ENCODE data around the gene LEAP2. TPM values are rescaled to one million over a fixed set of nuclear protein-coding genes. Genes with fewer than 3 reads are reported as not detected.

Gene LEAP2
- total and polyA plus RNA-seq, 11 donors = 0.16 to 2.0 (median 0.91) TPM

DNA sequence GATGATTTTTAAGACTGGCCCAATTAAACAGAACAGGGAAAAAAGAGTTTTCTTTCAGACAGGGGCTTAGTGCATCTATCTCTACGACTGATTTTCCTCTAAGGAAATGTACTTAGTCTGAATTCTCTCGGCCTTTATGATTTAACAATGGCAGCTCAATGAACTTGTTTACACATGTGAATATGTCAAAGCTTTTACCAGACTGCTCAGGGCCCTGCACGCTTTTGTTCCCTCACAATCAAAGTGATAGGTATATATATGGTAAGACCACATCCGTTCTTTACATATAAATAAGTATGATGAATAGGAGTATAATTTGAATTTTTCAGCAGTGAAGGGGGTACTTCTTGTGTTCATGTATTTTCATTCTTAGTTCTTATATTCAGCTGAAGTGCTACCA lies 27.6 kb downstream of the LEAP2 start:
- 82 to 92% (median 88%) methylated on average over 4 of the region's 4 CpGs for WGBS, 4 donors
- ATAC-seq = no peak

DNA sequence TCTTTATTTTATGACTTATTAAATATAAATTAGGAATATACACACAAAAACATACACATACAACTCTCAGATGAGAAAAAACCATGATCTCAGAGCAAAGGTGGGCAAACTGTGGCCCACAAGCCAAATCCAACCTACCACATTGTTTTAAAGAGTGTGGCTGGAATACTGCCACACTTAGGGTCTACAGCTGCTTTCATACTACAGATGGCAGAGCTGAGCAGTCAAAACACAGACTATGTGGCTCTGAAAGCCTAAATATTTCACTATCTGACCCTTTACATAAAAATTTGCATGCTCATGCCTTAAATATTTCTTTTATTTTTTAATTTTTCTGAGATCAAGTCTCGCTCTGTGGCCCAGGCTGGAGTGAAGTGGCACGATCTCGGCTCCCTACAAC lies 28.3 kb downstream of the LEAP2 start:
- H3K4me3 ChIP-seq = no peak overlapping the region
- 96 to 100% (median 97%) methylated on average over 3 of the region's 3 CpGs for WGBS, 4 donors
- H3K27ac ChIP-seq = no peak overlapping the region
- TF ChIP-seq, protein P1, sequence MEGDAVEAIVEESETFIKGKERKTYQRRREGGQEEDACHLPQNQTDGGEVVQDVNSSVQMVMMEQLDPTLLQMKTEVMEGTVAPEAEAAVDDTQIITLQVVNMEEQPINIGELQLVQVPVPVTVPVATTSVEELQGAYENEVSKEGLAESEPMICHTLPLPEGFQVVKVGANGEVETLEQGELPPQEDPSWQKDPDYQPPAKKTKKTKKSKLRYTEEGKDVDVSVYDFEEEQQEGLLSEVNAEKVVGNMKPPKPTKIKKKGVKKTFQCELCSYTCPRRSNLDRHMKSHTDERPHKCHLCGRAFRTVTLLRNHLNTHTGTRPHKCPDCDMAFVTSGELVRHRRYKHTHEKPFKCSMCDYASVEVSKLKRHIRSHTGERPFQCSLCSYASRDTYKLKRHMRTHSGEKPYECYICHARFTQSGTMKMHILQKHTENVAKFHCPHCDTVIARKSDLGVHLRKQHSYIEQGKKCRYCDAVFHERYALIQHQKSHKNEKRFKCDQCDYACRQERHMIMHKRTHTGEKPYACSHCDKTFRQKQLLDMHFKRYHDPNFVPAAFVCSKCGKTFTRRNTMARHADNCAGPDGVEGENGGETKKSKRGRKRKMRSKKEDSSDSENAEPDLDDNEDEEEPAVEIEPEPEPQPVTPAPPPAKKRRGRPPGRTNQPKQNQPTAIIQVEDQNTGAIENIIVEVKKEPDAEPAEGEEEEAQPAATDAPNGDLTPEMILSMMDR (IDR thresholded peaks at IDR 0.05) = peak in 1 of 12 donors; percentile 12
- no peak for TF ChIP-seq POLR2A (IDR thresholded peaks at IDR 0.05)
- no peak for ATAC-seq
- no peak for DNase-seq
- H3K27me3 ChIP-seq = no peaks in the 10 kb centered on the region
- intact Hi-C loops (cut with DNase I) = no loop called here
- H3K36me3 ChIP-seq = peaks cover 0 to 76% (median 64%) of the 10 kb centered on the region in 9 donors
- H3K9me3 ChIP-seq = no peaks in the 10 kb centered on the region
- peaks cover 0 to 12% (median 0%) of the 10 kb centered on the region in 12 donors for H3K4me1 ChIP-seq

More for the DNA sequence above, 27.6 kb downstream of the LEAP2 start:
- DNase-seq = no peak
- Histone ChIP-seq H3K4me1 (peaks cover 0 to 15% (median 3%) of the 10 kb centered on the region in 12 donors), H3K9me3 (no peaks in the 10 kb centered on the region), H3K27me3 (no peaks in the 10 kb centered on the region), H3K4me3 (no peak overlapping the region), H3K27ac (no peak overlapping the region), H3K36me3 (peaks cover 0 to 83% (median 71%) of the 10 kb centered on the region in 9 donors)
- TF ChIP-seq POLR2A (IDR thresholded peaks at IDR 0.05) = no peak
- TF ChIP-seq, protein P1 (IDR thresholded peaks at IDR 0.05) = no peak
- intact Hi-C loops (cut with DNase I) = no loop called here

DNA sequence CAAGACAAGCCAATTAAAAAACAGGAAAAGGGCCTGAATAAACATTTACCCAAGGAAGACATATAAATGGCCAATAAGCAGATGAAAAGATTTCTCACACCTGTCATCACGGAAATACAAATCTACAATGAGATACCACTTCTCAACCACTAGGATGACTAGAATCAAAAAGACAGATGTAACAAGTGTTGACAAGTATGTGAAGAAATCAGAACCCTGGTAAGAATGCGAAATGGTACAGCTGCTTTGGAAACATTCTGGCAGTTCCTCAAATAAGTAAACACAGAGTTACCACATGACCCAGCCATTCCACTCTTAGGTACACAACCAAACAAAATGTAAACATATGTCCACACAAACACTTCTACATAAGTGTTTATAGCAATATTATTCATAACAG lies 32.5 kb downstream of the LEAP2 start:
- DNase-seq (no peak), ATAC-seq (peak in 2 of 4 donors; percentile 28 to 32)
- 49 to 68% (median 59%) methylated on average over 2 of the region's 2 CpGs for WGBS, 4 donors
- intact Hi-C loops (cut with DNase I) = no loop called here
- no peak for TF ChIP-seq POLR2A (IDR thresholded peaks at IDR 0.05)
- TF ChIP-seq, protein P1 (IDR thresholded peaks at IDR 0.05) = no peak
- Histone ChIP-seq H3K4me3 (no peak overlapping the region), H3K4me1 (peaks cover 0 to 24% (median 3%) of the 10 kb centered on the region in 12 donors), H3K27me3 (no peaks in the 10 kb centered on the region), H3K9me3 (no peaks in the 10 kb centered on the region), H3K36me3 (peaks cover 0 to 63% (median 41%) of the 10 kb centered on the region in 9 donors), H3K27ac (no peak overlapping the region)

DNA sequence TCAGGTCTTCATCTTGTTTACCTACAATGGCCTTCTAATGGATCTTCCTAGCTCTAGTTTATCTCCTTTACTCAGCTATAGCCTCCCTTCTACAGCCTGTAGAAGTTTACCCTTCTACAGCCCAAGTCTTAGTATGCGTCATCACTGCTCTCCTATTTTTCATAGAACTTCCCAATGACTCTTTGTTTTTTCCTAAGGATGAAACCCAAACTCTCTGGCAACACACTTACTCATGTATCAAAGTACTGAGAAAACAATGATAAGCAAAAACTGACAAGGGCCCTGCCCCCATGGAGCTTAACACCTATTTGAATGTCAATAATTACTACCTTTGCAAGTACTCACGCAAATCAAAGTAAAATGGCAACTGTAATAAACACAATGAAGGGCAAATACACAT lies 33.7 kb downstream of the LEAP2 start:
- DNase-seq (no peak), ATAC-seq (no peak)
- WGBS, 4 donors = 95 to 99% (median 98%) methylated on average over 2 of the region's 2 CpGs
- H3K4me3 ChIP-seq = no peak overlapping the region
- H3K9me3 ChIP-seq = no peaks in the 10 kb centered on the region
- peaks cover 0 to 24% (median 3%) of the 10 kb centered on the region in 12 donors for H3K4me1 ChIP-seq
- intact Hi-C loops (cut with DNase I) = no loop called here
- peaks cover 0 to 62% (median 38%) of the 10 kb centered on the region in 9 donors for H3K36me3 ChIP-seq
- no peak overlapping the region for H3K27ac ChIP-seq
- TF ChIP-seq POLR2A (IDR thresholded peaks at IDR 0.05) = no peak
- TF ChIP-seq, protein P1 (IDR thresholded peaks at IDR 0.05) = no peak
- no peaks in the 10 kb centered on the region for H3K27me3 ChIP-seq

Measured in heart left ventricle (tissue), 16 donors.